CD4-positive, alpha-beta T cell (primary cell): ENCODE measurements around the gene PSMB2. TPM values are rescaled to one million over a fixed set of nuclear protein-coding genes. Genes with fewer than 3 reads are reported as not detected.

Experiments
- ATAC-seq: fragments of 200-7000 bp; cut with Tn5 transposase; one replicate; pipeline ENCODE4 v1.10.0; 2022; ENCODE audit warnings: mild to moderate bottlenecking; ENCODE audit not compliant: poor library complexity
- CTCF ChIA-PET: fragments of 350-600 bp; sonication (Branson Sonifier 250); formaldehyde crosslinking; loops from one replicate; lab custom pipeline; 2021; ENCODE audit warnings: antibody characterized with exemption, inconsistent platforms; lab: Charles Lee
- POLR2A ChIA-PET: fragments of 350-600 bp; sonication (Branson Sonifier 250); formaldehyde crosslinking; loops from one replicate; lab custom pipeline; 2021; ENCODE audit warnings: antibody characterized with exemption, inconsistent platforms; lab: Charles Lee
- DNase-seq, 14 experiments: peaks; one replicate each; pipeline ENCODE4 v3.0.0-alpha.2; 2013 to 2020; ENCODE audit warnings: mixed read lengths in 2 of 14
- H3K27ac ChIP-seq, 2 donors: one replicate each; pipeline versions ENCODE4 v1.5.1 to v1.7.0; 2013; ENCODE audit warnings: low read length in 2 of 2, low read depth in 1 of 2, mild to moderate bottlenecking in 1 of 2
- H3K27me3 ChIP-seq, 2 experiments: 1 replicate in 1 of 2; 2 replicates in 1 of 2; pipeline versions ENCODE4 v1.6.1 to v1.7.0; 2013; ENCODE audit warnings: low read length in 2 of 2, control low read depth in 1 of 2, mild to moderate bottlenecking in 1 of 2, moderate library complexity in 1 of 2; ENCODE audit not compliant: insufficient read depth in 2 of 2, control insufficient read depth in 1 of 2
- H3K36me3 ChIP-seq: one replicate; pipeline ENCODE4 v1.6.1; 2013; ENCODE audit warnings: low read length, control low read depth; ENCODE audit not compliant: insufficient read depth
- H3K4me1 ChIP-seq: one replicate; pipeline ENCODE4 v1.6.1; 2013; ENCODE audit warnings: low read length, control low read depth; ENCODE audit not compliant: insufficient read depth
- H3K4me3 ChIP-seq: one replicate; pipeline ENCODE4 v1.5.1; 2013; ENCODE audit warnings: mild to moderate bottlenecking, low read length, moderate library complexity
- H3K9me3 ChIP-seq, 2 experiments: 1 replicate in 1 of 2; 2 replicates in 1 of 2; pipeline versions ENCODE4 v1.6.1 to v1.7.0; 2013; ENCODE audit warnings: low read length in 2 of 2, mild to moderate bottlenecking in 2 of 2, control low read depth in 1 of 2, moderate library complexity in 1 of 2; ENCODE audit not compliant: control insufficient read depth in 1 of 2, insufficient read depth in 1 of 2
- H3K27ac Mint-ChIP-seq: one replicate; pipeline ENCODE4 v1.8.0; 2020; ENCODE audit warnings: mixed read lengths
- H3K27me3 Mint-ChIP-seq: one replicate; pipeline ENCODE4 v1.8.0; 2021; ENCODE audit warnings: mixed read lengths
- H3K36me3 Mint-ChIP-seq: one replicate; pipeline ENCODE4 v1.8.0; 2021; ENCODE audit warnings: low read depth, mixed read lengths
- H3K4me1 Mint-ChIP-seq: one replicate; pipeline ENCODE4 v1.8.0; 2021; ENCODE audit warnings: low read depth, mixed read lengths
- H3K4me3 Mint-ChIP-seq: one replicate; pipeline ENCODE4 v1.8.0; 2020; ENCODE audit warnings: mild to moderate bottlenecking, mixed read lengths
- H3K9me3 Mint-ChIP-seq: one replicate; pipeline ENCODE4 v1.8.0; 2020; ENCODE audit warnings: mixed read lengths
- CTCF ChIP-seq: fragments of 200-600 bp; IDR thresholded peaks from one replicate; pipeline ENCODE4 v1.8.0; 2022; ENCODE audit warnings: antibody characterized with exemption, mild to moderate bottlenecking
- intact Hi-C, 2 experiments: fragments of 100-400 bp; cut with DNase I in 1 of 2; cut with micrococcal nuclease in 1 of 2; formaldehyde crosslinking; loops; one replicate each; pipeline versions ENCODE4 v1.15.1 to v1.9.0; 2023 to 2025; cut with DNase I, micrococcal nuclease
- total RNA-seq, 174 experiments: library from RNA in 2 of 174; stranded (reverse) in 2 of 174; gene quantifications; one replicate each; pipeline ENCODE4 v1.2.3 and lab custom pipeline; 2021 to 2026

The PSMB2 gene
- total RNA-seq, 2 experiments from 2014 or later: 34.0 to 35.3 TPM

GRCh38 chr1:35595684-35596083 lies 45.6 kb downstream of the PSMB2 start:
- H3K27me3 Mint-ChIP-seq: no peaks in the 10 kb centered on the region
- no peak for TF ChIP-seq CTCF
- H3K27ac Mint-ChIP-seq: no peak overlapping the region

GRCh38 chr1:35594005-35594760 lies 47.1 kb downstream of the PSMB2 start:
- ChIA-PET CTCF (no interaction called here), POLR2A (no interaction called here)
- ATAC-seq (no peak), DNase-seq (no peak)
- TF ChIP-seq CTCF: no peak
- Histone ChIP-seq H3K4me1 (peaks cover 11% of the 10 kb centered on the region), H3K27me3 (no peaks in the 10 kb centered on the region), H3K4me3 (no peak overlapping the region), H3K36me3 (peaks cover 12% of the 10 kb centered on the region), H3K9me3 (no peaks in the 10 kb centered on the region), H3K27ac (no peak overlapping the region)
- H3K27ac Mint-ChIP-seq: no peak overlapping the region
- intact Hi-C loops: no loop called here
- no peaks in the 10 kb centered on the region for H3K9me3 Mint-ChIP-seq
- H3K36me3 Mint-ChIP-seq: peaks cover 6% of the 10 kb centered on the region
- no peaks in the 10 kb centered on the region for H3K27me3 Mint-ChIP-seq
- H3K4me3 Mint-ChIP-seq: no peak overlapping the region
- peaks cover 15% of the 10 kb centered on the region for H3K4me1 Mint-ChIP-seq

More at GRCh38 chr1:35595684-35596083, 45.6 kb downstream of the PSMB2 start:
- no peak overlapping the region for H3K4me3 ChIP-seq
- peaks cover 15% of the 10 kb centered on the region for H3K4me1 Mint-ChIP-seq
- H3K36me3 ChIP-seq: peaks cover 9% of the 10 kb centered on the region
- POLR2A ChIA-PET: no interaction called here
- H3K4me1 ChIP-seq: peaks cover 11% of the 10 kb centered on the region
- no peaks in the 10 kb centered on the region for H3K27me3 ChIP-seq
- H3K27ac ChIP-seq: no peak overlapping the region
- no peak for DNase-seq
- CTCF ChIA-PET: no interaction called here
- intact Hi-C loops: no loop called here
- H3K9me3 Mint-ChIP-seq: no peaks in the 10 kb centered on the region
- H3K36me3 Mint-ChIP-seq: peaks cover 19% of the 10 kb centered on the region
- H3K4me3 Mint-ChIP-seq: no peak overlapping the region
- no peak for ATAC-seq
- no peaks in the 10 kb centered on the region for H3K9me3 ChIP-seq

GRCh38 chr1:35592991-35593769 lies 48.1 kb downstream of the PSMB2 start:
- Mint-ChIP-seq H3K4me3 (no peak overlapping the region), H3K4me1 (peaks cover 15% of the 10 kb centered on the region), H3K27ac (no peak overlapping the region), H3K36me3 (peaks cover 5% of the 10 kb centered on the region), H3K27me3 (no peaks in the 10 kb centered on the region), H3K9me3 (no peaks in the 10 kb centered on the region)
- Histone ChIP-seq H3K4me1 (peaks cover 13% of the 10 kb centered on the region), H3K4me3 (no peak overlapping the region), H3K36me3 (peaks cover 11% of the 10 kb centered on the region), H3K27ac (no peak overlapping the region), H3K9me3 (no peaks in the 10 kb centered on the region), H3K27me3 (no peaks in the 10 kb centered on the region)
- no peak for DNase-seq
- ATAC-seq: no peak
- ChIA-PET CTCF (no interaction called here), POLR2A (no interaction called here)
- intact Hi-C loops: no loop called here
- TF ChIP-seq CTCF: no peak
